NCI-H1105 (cell line): ENCODE data around the gene ALDH1A3.

ENCODE experiments used
- DNase-seq: peaks from one replicate; lab custom pipeline; 2025; lab: John Stamatoyannopoulos, UW

ALDH1A3 gene

GRCh38 chr15:100901702-100902435 lies 22.2 kb downstream of the ALDH1A3 start:
- no peak for DNase-seq

- DNase-seq, result peak; percentile 83
Measured at GRCh38 chr15:100902436-100903167, 23.0 kb downstream of the ALDH1A3 start.

GRCh38 chr15:100903168-100903554 lies 23.5 kb downstream of the ALDH1A3 start:
- DNase-seq, result no peak

GRCh38 chr15:100905850-100906249 lies 26.2 kb downstream of the ALDH1A3 start:
- no peak for DNase-seq

GRCh38 chr15:100908466-100908865 lies 28.8 kb downstream of the ALDH1A3 start:
- no peak for DNase-seq

- no peak for DNase-seq
Measured at GRCh38 chr15:100909565-100909964, 29.9 kb downstream of the ALDH1A3 start.

- DNase-seq, result no peak
Measured at GRCh38 chr15:100909989-100910955, 30.6 kb downstream of the ALDH1A3 start.

- DNase-seq, result no peak
Measured at GRCh38 chr15:100911086-100911485, 31.5 kb downstream of the ALDH1A3 start.

- no peak for DNase-seq
Measured at GRCh38 chr15:100913961-100914360, 34.3 kb downstream of the ALDH1A3 start.

- no peak for DNase-seq
Measured at GRCh38 chr15:100914876-100915275, 35.2 kb downstream of the ALDH1A3 start.

- DNase-seq, result peak; percentile 83
Measured at GRCh38 chr15:100918034-100918689, 38.5 kb downstream of the ALDH1A3 start.

GRCh38 chr15:100918690-100919480 lies 39.3 kb downstream of the ALDH1A3 start, which contains the start of gene LRRK1:
TSS of gene LRRK1 (plus strand) at chr15:100919357. CDS start at chr15:100924633, 5,276 bp downstream.
- DNase-seq, result peak; percentile 29

GRCh38 chr15:100919481-100920405 lies 40.1 kb downstream of the ALDH1A3 start:
- no peak for DNase-seq

- DNase-seq, result no peak
Measured at GRCh38 chr15:100920516-100921135, 41.0 kb downstream of the ALDH1A3 start.

GRCh38 chr15:100922192-100923040 lies 42.8 kb downstream of the ALDH1A3 start:
- DNase-seq, result no peak

- no peak for DNase-seq
Measured at GRCh38 chr15:100923076-100923475, 43.4 kb downstream of the ALDH1A3 start.

- DNase-seq, result no peak
Measured at GRCh38 chr15:100923902-100924301, 44.3 kb downstream of the ALDH1A3 start.

GRCh38 chr15:100924436-100924835 lies 44.8 kb downstream of the ALDH1A3 start:
- DNase-seq, result no peak
